NT2/D1 (cell line): ENCODE results near the gene ALPG.

ENCODE experiments used
- SUZ12 ChIP-seq: IDR thresholded peaks from 2 replicates; pipeline ENCODE4 v1.6.1; 2011; ENCODE audit not compliant: insufficient read length, insufficient read depth; ENCODE audit errors: extremely low read depth
- YY1 ChIP-seq: IDR thresholded peaks from 2 replicates; pipeline ENCODE4 v1.6.1; 2011; ENCODE audit not compliant: insufficient read length, insufficient read depth
- ZNF274 ChIP-seq: IDR thresholded peaks from 2 replicates; pipeline ENCODE4 v1.6.1; 2011; ENCODE audit warnings: mild to moderate bottlenecking, low read depth, low read length

- TF ChIP-seq YY1 = no peak
- TF ChIP-seq ZNF274 = no peak
- no peak for TF ChIP-seq SUZ12
Measured at GRCh38 chr2:232384466-232384865, 22.2 kb upstream of the ALPG start.
